PC-9 (cell line): ENCODE measurements around the gene ANKFN1. TPM values are rescaled to one million over a fixed set of nuclear protein-coding genes. Genes with fewer than 3 reads are reported as not detected.
A peak's percentile ranks its signal among the peaks of the same experiment; 100 is the strongest.

ENCODE experiments used
- BruUV-seq: library from RNA; stranded (reverse); fragments of 400-500 nt; replicated peaks from 2 replicates; lab custom pipeline; 2021; lab: Mats Ljungman, UMichigan
- CTCF ChIA-PET: fragments of 300-600 bp; sonication (Branson Sonifier 250); formaldehyde crosslinking; loops from one replicate; lab custom pipeline; 2022; ENCODE audit warnings: antibody characterized with exemption; lab: Charles Lee
- POLR2A ChIA-PET: fragments of 300-600 bp; sonication (Branson Sonifier 250); formaldehyde crosslinking; loops from one replicate; lab custom pipeline; 2022; ENCODE audit warnings: antibody characterized with exemption; ENCODE audit not compliant: unreplicated experiment; lab: Charles Lee
- DNase-seq, 2 experiments: peaks; one replicate each; pipeline versions ENCODE4 v3.0.0 to v3.0.0-alpha.2; 2015 to 2022; ENCODE audit warnings: mixed read lengths in 1 of 2
- H2AFZ ChIP-seq: fragments of 200-600 bp; sonication (generic); 2 replicates; pipeline ENCODE4 v1.8.1; 2017; ENCODE audit warnings: antibody characterized with exemption
- H3F3A ChIP-seq: fragments of 200-600 bp; sonication (generic); 2 replicates; pipeline ENCODE4 v1.8.1; 2017; ENCODE audit warnings: antibody characterized with exemption, mild to moderate bottlenecking, low read depth; ENCODE audit not compliant: insufficient read depth
- H3K27ac ChIP-seq: fragments of 200-600 bp; sonication (generic); 2 replicates; pipeline ENCODE4 v1.6.1; 2016; ENCODE audit warnings: mixed run types
- H3K27me3 ChIP-seq: fragments of 200-600 bp; sonication (generic); 2 replicates; pipeline ENCODE4 v1.6.1; 2016; ENCODE audit warnings: low read depth, mixed run types; ENCODE audit not compliant: insufficient read depth
- H3K36me3 ChIP-seq: fragments of 200-600 bp; sonication (generic); 2 replicates; pipeline ENCODE4 v1.6.1; 2016; ENCODE audit warnings: low read depth, mixed run types
- H3K4me1 ChIP-seq: fragments of 200-600 bp; sonication (generic); replicated peaks from 2 replicates; pipeline ENCODE4 v1.6.1; 2016; ENCODE audit warnings: mixed run types; ENCODE audit not compliant: insufficient read depth
- H3K4me2 ChIP-seq: fragments of 200-600 bp; sonication (generic); 2 replicates; pipeline ENCODE4 v1.6.1; 2017; ENCODE audit warnings: mixed run types
- H3K4me3 ChIP-seq: fragments of 200-600 bp; sonication (generic); 2 replicates; pipeline ENCODE4 v1.6.1; 2016; ENCODE audit warnings: mixed run types
- H3K79me2 ChIP-seq: fragments of 200-600 bp; sonication (generic); 2 replicates; pipeline ENCODE4 v1.6.1; 2017; ENCODE audit warnings: low read depth, mixed run types
- H3K9me2 ChIP-seq: fragments of 200-600 bp; sonication (generic); 2 replicates; pipeline ENCODE4 v1.8.1; 2017; ENCODE audit warnings: mild to moderate bottlenecking; ENCODE audit not compliant: insufficient read depth
- H3K9me3 ChIP-seq: fragments of 200-600 bp; sonication (generic); 2 replicates; pipeline ENCODE4 v1.8.1; 2016; ENCODE audit warnings: low read depth; ENCODE audit not compliant: insufficient read depth
- H4K20me1 ChIP-seq: fragments of 200-600 bp; sonication (generic); 2 replicates; pipeline ENCODE4 v1.8.1; 2017; ENCODE audit not compliant: insufficient read depth
- CTCF ChIP-seq: fragments of 200-600 bp; sonication (generic); conservative IDR thresholded peaks from 2 replicates; pipeline ENCODE4 v1.6.1; 2017; ENCODE audit warnings: mixed run types, antibody characterized with exemption, mild to moderate bottlenecking, moderate library complexity
- EZH2 ChIP-seq: fragments of 200-600 bp; sonication (generic); IDR thresholded peaks from 2 replicates; pipeline ENCODE4 v1.8.0; 2017; ENCODE audit warnings: antibody characterized with exemption, low read depth
- intact Hi-C: fragments of 100-400 bp; cut with micrococcal nuclease; formaldehyde crosslinking; loops from one replicate; pipeline ENCODE4 v1.10.0; 2022; ENCODE audit not compliant: unreplicated experiment
- total RNA-seq: library from RNA; stranded (reverse); gene quantifications from 2 replicates; pipeline ENCODE4 v1.2.3, GENCODE V29; 2021

Gene ANKFN1
- total RNA-seq, 1 experiment from 2014 or later = not detected

GRCh38 chr17:56290101-56290801 lies 137.0 kb downstream of the ANKFN1 start:
- POLR2A ChIA-PET = no interaction called here
- Histone ChIP-seq H3K4me2 (peak overlapping the region; percentile 42), H2AFZ (peak overlapping the region; percentile 25; the same call in 1 of the 2 replicates), H3K9me2 (no peaks in the 10 kb centered on the region), H3K27ac (no peak overlapping the region), H3K79me2 (no peaks in the 10 kb centered on the region), H3K36me3 (no peaks in the 10 kb centered on the region), H3K27me3 (no peaks in the 10 kb centered on the region; the same call in 1 of the 2 replicates), H3K9me3 (no peaks in the 10 kb centered on the region), H3K4me3 (peak overlapping the region; percentile 25; the same call in 1 of the 2 replicates), H3K4me1 (no peaks in the 10 kb centered on the region), H4K20me1 (no peaks in the 10 kb centered on the region), H3F3A (no peaks in the 10 kb centered on the region)
- intact Hi-C loops = no loop called here
- TF ChIP-seq EZH2 (no peak), CTCF (no peak)
- CTCF ChIA-PET = no interaction called here
- no peak for DNase-seq
- BruUV-seq = no TSS peak

GRCh38 chr17:56290802-56291118 lies 137.5 kb downstream of the ANKFN1 start:
- no peaks in the 10 kb centered on the region for H3K36me3 ChIP-seq

GRCh38 chr17:56291226-56291805 lies 138.0 kb downstream of the ANKFN1 start:
- H3K36me3 ChIP-seq = no peaks in the 10 kb centered on the region
- no peaks in the 10 kb centered on the region for H4K20me1 ChIP-seq
- H3K79me2 ChIP-seq = no peaks in the 10 kb centered on the region
- H3K9me2 ChIP-seq = no peaks in the 10 kb centered on the region
- H2AFZ ChIP-seq = no peak overlapping the region
- H3F3A ChIP-seq = no peaks in the 10 kb centered on the region
- CTCF ChIA-PET = no interaction called here
- H3K4me2 ChIP-seq = no peak overlapping the region
- TF ChIP-seq EZH2 (no peak), CTCF (no peak)
- no peaks in the 10 kb centered on the region for H3K9me3 ChIP-seq
- no peaks in the 10 kb centered on the region for H3K4me1 ChIP-seq
- intact Hi-C loops = no loop called here
- H3K27me3 ChIP-seq = no peaks in the 10 kb centered on the region; the same call in 1 of the 2 replicates
- POLR2A ChIA-PET = no interaction called here
- H3K27ac ChIP-seq = no peak overlapping the region
- BruUV-seq = no TSS peak
- DNase-seq = no peak
- no peak overlapping the region for H3K4me3 ChIP-seq

More at GRCh38 chr17:56290802-56291118, 137.5 kb downstream of the ANKFN1 start:
- Histone ChIP-seq H3K27ac (no peak overlapping the region), H3K9me3 (no peaks in the 10 kb centered on the region), H3K27me3 (no peaks in the 10 kb centered on the region; the same call in 1 of the 2 replicates), H3K9me2 (no peaks in the 10 kb centered on the region), H3K4me1 (no peaks in the 10 kb centered on the region), H2AFZ (no peak overlapping the region), H3K79me2 (no peaks in the 10 kb centered on the region), H4K20me1 (no peaks in the 10 kb centered on the region), H3F3A (no peaks in the 10 kb centered on the region), H3K4me2 (peak overlapping the region; percentile 42), H3K4me3 (peak overlapping the region; percentile 25; the same call in 1 of the 2 replicates)
- ChIA-PET CTCF (no interaction called here), POLR2A (no interaction called here)
- DNase-seq = no peak
- intact Hi-C loops = no loop called here
- TF ChIP-seq EZH2 = no peak
- TF ChIP-seq CTCF = no peak
- BruUV-seq = no TSS peak
